Measurements from ENCODE around the gene TSPAN15. TPM values are rescaled to one million over a fixed set of nuclear protein-coding genes. Genes with fewer than 3 reads are reported as not detected.
"Not testable (repeated sequence)": the region's sequence is repeated elsewhere in the genome, so short reads cannot be mapped to it uniquely, and the experiment has no call there.

TSPAN15 gene
- total RNA-seq, 3 donors from 2014 or later: 53.3 to 89.5 (median 65.0) TPM

DNA sequence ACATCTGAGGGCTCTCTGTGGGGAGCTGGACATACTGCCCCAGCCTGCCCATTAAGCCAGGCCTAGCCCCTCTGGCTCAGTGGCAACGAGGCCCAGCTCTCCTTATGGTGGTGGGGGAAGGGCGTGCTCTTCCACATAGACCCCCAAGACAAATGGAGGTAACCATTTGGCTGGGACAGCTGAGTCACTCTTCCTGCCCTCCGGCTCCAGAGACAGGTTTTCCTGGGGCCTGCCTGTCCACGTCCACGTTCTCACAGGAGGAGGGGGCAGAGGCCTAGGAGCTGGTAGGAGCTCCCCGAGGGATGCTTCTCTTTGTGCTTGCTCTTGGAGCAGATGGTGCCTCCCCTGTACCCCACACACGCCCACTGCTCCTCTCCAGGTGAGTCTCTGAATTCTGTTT lies 33.5 kb downstream of the TSPAN15 start:
- no peak for DNase-seq (ENCODE audit: low spot score in 2 of 2)
- peaks cover 0 to 4% of the 10 kb centered on the region in 2 donors for H3K9me3 ChIP-seq
- H3K27me3 ChIP-seq: no peaks in the 10 kb centered on the region
- H3K27ac ChIP-seq: no peak overlapping the region
- H3K36me3 ChIP-seq: no peaks in the 10 kb centered on the region
- no peaks in the 10 kb centered on the region for H3K4me1 ChIP-seq
- H3K4me3 ChIP-seq: no peak overlapping the region
- intact Hi-C loops (cut with DNase I; ENCODE audit: low total_unique reads): no loop called here
- TF ChIP-seq POLR2A (IDR thresholded peaks at IDR 0.05) (no peak), POLR2AphosphoS5 (IDR thresholded peaks at IDR 0.05) (no peak)
- TF ChIP-seq, protein P1, sequence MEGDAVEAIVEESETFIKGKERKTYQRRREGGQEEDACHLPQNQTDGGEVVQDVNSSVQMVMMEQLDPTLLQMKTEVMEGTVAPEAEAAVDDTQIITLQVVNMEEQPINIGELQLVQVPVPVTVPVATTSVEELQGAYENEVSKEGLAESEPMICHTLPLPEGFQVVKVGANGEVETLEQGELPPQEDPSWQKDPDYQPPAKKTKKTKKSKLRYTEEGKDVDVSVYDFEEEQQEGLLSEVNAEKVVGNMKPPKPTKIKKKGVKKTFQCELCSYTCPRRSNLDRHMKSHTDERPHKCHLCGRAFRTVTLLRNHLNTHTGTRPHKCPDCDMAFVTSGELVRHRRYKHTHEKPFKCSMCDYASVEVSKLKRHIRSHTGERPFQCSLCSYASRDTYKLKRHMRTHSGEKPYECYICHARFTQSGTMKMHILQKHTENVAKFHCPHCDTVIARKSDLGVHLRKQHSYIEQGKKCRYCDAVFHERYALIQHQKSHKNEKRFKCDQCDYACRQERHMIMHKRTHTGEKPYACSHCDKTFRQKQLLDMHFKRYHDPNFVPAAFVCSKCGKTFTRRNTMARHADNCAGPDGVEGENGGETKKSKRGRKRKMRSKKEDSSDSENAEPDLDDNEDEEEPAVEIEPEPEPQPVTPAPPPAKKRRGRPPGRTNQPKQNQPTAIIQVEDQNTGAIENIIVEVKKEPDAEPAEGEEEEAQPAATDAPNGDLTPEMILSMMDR (IDR thresholded peaks at IDR 0.05): no peak

DNA sequence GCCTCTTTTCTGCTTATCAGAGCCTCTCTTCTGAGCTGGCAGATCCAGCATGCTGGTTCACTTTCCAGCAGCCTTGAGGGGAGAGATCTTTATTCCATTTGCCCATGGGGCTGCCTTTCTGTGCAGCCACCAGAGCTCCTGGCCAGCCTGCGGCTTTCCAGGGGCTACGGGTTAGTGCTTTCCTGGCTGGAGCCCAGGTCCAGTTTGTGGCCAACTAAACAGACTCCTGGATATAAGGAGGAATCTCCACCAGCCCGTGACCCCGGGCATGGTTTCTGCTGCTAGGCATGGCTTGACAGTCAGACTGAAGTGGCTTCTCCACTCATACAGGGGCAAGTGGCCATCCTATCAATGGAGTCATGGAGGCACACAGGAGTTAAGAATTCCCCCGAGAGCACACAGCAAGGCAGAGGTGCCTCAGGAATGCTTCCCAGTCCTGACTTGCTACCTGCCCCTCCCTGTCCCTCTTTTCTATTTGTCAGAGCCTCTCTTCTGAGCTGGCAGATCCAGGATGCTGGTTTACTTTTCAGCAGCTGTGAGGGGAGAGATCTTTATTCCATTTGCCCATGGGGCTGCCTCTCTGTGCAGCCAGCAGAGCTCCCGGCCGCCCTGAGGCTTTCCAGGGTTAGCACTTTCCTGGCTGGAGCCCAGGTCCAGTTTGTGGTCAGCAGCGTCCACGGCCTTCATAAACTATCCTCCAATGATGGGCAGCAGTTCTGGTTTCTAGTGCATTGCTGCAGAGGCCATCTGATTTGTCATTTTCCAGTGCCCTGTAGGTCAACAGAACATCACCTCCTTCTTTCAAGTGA lies 35.9 kb downstream of the TSPAN15 start:
- Histone ChIP-seq H3K9me3 (peaks cover 0 to 5% of the 10 kb centered on the region in 2 donors), H3K4me3 (no peak overlapping the region), H3K27me3 (no peaks in the 10 kb centered on the region), H3K4me1 (no peaks in the 10 kb centered on the region), H3K27ac (peak overlapping the region in 1 of 2 donors; percentile 15), H3K36me3 (no peaks in the 10 kb centered on the region)
- intact Hi-C loops (cut with DNase I; ENCODE audit: low total_unique reads): no loop called here
- DNase-seq (ENCODE audit: low spot score in 2 of 2): no peak
- TF ChIP-seq POLR2AphosphoS5 (IDR thresholded peaks at IDR 0.05) (no peak), POLR2A (IDR thresholded peaks at IDR 0.05) (no peak)
- TF ChIP-seq, protein P1 (IDR thresholded peaks at IDR 0.05): no peak

DNA sequence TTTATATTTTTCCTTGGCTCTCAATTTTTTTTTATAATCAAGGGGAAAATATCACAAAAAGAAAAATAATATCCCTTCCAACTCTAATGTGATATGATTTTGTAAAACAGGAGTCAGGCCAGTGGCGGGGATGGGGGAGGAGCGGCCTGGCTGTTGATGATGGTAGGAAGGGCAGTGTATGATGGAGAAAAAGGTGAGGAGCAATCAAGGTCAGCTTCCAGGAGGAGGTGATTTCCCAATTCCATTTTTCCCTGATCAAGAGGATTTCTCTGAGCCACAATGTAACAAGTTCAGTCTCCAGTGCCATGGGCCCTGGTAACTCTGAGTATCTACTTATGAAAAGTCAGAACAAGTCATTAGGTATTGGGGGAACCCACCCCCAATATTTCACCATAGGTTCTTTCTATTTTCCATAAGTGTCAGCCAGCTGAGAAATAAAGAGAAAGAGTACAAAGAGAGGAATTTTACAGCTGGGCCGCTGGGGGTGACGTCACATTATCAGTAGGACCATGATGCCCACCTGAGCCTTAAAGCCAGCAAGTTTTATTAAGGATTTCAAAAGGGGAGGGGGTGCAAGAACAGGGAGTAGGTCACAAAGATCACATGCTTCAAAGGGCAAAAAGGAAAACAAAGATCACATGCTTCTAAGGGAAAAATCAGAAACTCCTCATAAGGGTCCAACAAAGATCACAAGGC lies 37.0 kb downstream of the TSPAN15 start:
- H3K4me3 ChIP-seq; DNase-seq (ENCODE audit: low spot score in 2 of 2); H3K9me3 ChIP-seq; intact Hi-C loops (cut with DNase I; ENCODE audit: low total_unique reads); H3K27ac ChIP-seq; H3K27me3 ChIP-seq; H3K36me3 ChIP-seq; H3K4me1 ChIP-seq: not testable (repeated sequence)

DNA sequence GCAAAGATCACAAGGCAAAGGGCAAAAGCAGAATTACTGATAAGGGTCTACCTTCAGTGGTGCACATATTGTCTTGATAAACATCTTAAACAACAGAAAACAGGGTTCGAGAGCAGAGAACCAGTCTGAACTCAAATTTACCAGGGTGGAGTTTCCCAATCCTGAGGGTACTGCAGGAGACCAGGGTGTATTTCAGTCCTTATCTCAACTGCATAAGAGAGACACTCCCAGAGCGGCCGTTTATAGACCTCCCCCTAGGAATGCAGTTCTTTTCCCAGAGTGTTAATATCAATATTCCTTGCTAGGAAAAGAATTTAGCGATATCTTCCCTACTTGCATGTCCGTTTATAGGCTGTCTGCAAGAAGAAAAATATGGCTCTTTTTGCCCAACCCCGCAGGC lies 37.6 kb downstream of the TSPAN15 start:
- H3K4me1 ChIP-seq; H3K9me3 ChIP-seq; H3K27ac ChIP-seq; H3K4me3 ChIP-seq; H3K27me3 ChIP-seq; H3K36me3 ChIP-seq; intact Hi-C loops (cut with DNase I; ENCODE audit: low total_unique reads); DNase-seq (ENCODE audit: low spot score in 2 of 2): not testable (repeated sequence)

DNA sequence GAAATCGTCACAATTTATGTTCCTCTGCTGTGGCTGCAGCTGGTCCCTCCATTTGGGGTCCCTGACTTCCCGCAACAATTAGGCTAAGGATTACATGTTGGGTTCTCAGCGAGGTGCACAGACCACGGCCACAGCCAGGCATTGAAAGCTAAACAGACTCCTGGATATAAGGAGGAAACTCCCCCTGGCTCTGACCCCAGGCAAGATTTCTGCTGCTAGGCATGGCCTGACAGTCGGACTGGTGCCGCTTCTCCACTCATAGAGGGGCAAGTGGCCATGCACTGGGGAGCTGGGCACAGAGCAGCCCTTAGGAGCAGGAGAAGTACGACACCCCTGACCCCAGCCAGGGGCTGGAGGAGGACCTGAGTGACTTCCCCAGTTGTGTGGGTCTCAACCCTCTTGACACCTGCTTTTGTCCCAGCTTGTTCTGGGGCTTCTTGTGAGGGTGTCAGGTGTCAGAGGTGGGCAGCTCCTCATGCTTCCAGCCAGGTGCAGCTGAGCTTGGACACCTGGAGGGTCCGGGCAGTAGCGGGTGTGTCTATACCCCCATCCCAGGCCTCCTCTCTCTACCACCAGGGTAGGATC lies 38.3 kb downstream of the TSPAN15 start:
- no peak overlapping the region for H3K27ac ChIP-seq
- H3K36me3 ChIP-seq: no peaks in the 10 kb centered on the region
- no peak for TF ChIP-seq POLR2AphosphoS5 (IDR thresholded peaks at IDR 0.05)
- TF ChIP-seq POLR2A (IDR thresholded peaks at IDR 0.05): no peak
- TF ChIP-seq, protein P1 (IDR thresholded peaks at IDR 0.05): no peak
- peak in 1 of 2 donors; percentile 39 for DNase-seq (ENCODE audit: low spot score in 2 of 2)
- no peak overlapping the region for H3K4me3 ChIP-seq
- no peaks in the 10 kb centered on the region for H3K4me1 ChIP-seq
- H3K27me3 ChIP-seq: no peaks in the 10 kb centered on the region
- H3K9me3 ChIP-seq: peaks cover 0 to 5% of the 10 kb centered on the region in 2 donors
- intact Hi-C loops (cut with DNase I; ENCODE audit: low total_unique reads): no loop called here

DNA sequence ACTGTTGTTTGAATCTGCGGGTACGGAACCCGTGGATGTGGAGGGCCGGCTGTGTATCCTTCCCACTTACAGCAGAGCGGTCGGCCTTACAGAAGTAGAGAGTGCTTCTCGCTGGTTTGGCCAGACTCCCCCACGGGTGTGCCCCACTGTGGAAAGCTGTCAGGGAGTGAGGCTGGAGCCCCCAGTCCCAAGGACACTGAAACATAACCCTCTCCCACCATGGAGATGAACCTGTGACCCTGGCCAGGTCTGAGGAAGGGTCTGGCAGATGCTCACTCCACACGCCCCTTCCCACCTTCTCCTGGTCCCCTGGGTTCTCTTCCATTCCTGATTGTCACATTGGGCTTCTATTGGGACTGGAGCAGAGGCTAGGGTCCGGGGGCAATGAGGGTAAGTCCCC lies 39.6 kb downstream of the TSPAN15 start:
- Histone ChIP-seq H3K27me3 (no peaks in the 10 kb centered on the region), H3K9me3 (peaks cover 0 to 5% of the 10 kb centered on the region in 2 donors), H3K27ac (no peak overlapping the region), H3K36me3 (no peaks in the 10 kb centered on the region), H3K4me1 (no peaks in the 10 kb centered on the region), H3K4me3 (no peak overlapping the region)
- TF ChIP-seq, protein P1 (IDR thresholded peaks at IDR 0.05): no peak
- no peak for TF ChIP-seq POLR2A (IDR thresholded peaks at IDR 0.05)
- TF ChIP-seq POLR2AphosphoS5 (IDR thresholded peaks at IDR 0.05): no peak
- peak in 1 of 2 donors; percentile 25 for DNase-seq (ENCODE audit: low spot score in 2 of 2)
- intact Hi-C loops (cut with DNase I; ENCODE audit: low total_unique reads): no loop called here

Data from breast epithelium (tissue), 4 donors.